OCI-LY3 (cell line): ENCODE measurements around the gene SPC24.
"Not testable (repeated sequence)": the region's sequence is repeated elsewhere in the genome, so short reads cannot be mapped to it uniquely, and the experiment has no call there.

Experiments
- H2AFZ ChIP-seq: fragments of 200-600, 300-600 bp; shearing (Covaris generic); 2 replicates; pipeline ENCODE4 v1.6.0; 2014; ENCODE audit warnings: antibody characterized with exemption, low read depth, low read length
- H3K27ac ChIP-seq: fragments of 200-600, 300-600 bp; sonication (generic); 2 replicates; pipeline ENCODE4 v1.5.1; 2014; ENCODE audit warnings: mild to moderate bottlenecking, low read length, moderate library complexity, mixed read lengths
- H3K27me3 ChIP-seq: fragments of 200-600, 300-600 bp; sonication (generic); 2 replicates; pipeline ENCODE4 v1.6.1; 2014; ENCODE audit warnings: low read depth, low read length, mixed read lengths
- H3K36me3 ChIP-seq: fragments of 200-600, 300-600 bp; sonication (generic); replicated peaks from 2 replicates; pipeline ENCODE3; 2014; ENCODE audit warnings: low read depth, low read length, mixed read lengths
- H3K4me1 ChIP-seq: fragments of 300-600, 200-600 bp; sonication (generic); 2 replicates; pipeline ENCODE4 v1.6.1; 2014; ENCODE audit warnings: low read length, mixed read lengths
- H3K4me2 ChIP-seq: fragments of 200-600, 300-600 bp; sonication (generic); 2 replicates; pipeline ENCODE4 v1.6.1; 2014; ENCODE audit warnings: low read length, mixed read lengths
- H3K4me3 ChIP-seq: fragments of 300-600, 200-600 bp; sonication (generic); 2 replicates; pipeline ENCODE4 v1.5.1; 2014; ENCODE audit warnings: antibody characterized with exemption, mild to moderate bottlenecking, low read length, moderate library complexity
- H3K79me2 ChIP-seq: fragments of 300-600, 200-600 bp; shearing (Covaris generic); 2 replicates; pipeline ENCODE4 v1.6.1; 2014; ENCODE audit warnings: mild to moderate bottlenecking, low read length, mixed read lengths
- H3K9ac ChIP-seq: fragments of 300-600, 200-600 bp; shearing (Covaris generic); 2 replicates; pipeline ENCODE4 v1.6.0; 2014; ENCODE audit warnings: mild to moderate bottlenecking, low read length, moderate library complexity
- H3K9me3 ChIP-seq: fragments of 200-600, 300-600 bp; shearing (Covaris generic); 2 replicates; pipeline ENCODE4 v1.6.1; 2014; ENCODE audit warnings: low read length, mixed read lengths; ENCODE audit not compliant: insufficient read depth
- H4K20me1 ChIP-seq: fragments of 200-600, 300-600 bp; sonication (generic); 2 replicates; pipeline ENCODE4 v1.6.1; 2016; ENCODE audit warnings: low read length, mixed read lengths; ENCODE audit not compliant: insufficient read depth
- CTCF ChIP-seq: fragments of 200-600, 300-600 bp; sonication (generic); IDR thresholded peaks from 2 replicates; pipeline ENCODE4 v1.5.1; 2014; ENCODE audit warnings: antibody characterized with exemption, low read length, low read depth
- EZH2phosphoT487 ChIP-seq: fragments of 200-600 bp; shearing (Covaris generic); IDR thresholded peaks from 2 replicates; pipeline ENCODE4 v1.6.1; 2018; ENCODE audit warnings: antibody characterized with exemption, mixed run types, low read depth

The SPC24 gene

GRCh38 chr19:11123114-11123513 is 32.5 kb downstream of the SPC24 start:
- Histone ChIP-seq H3K9me3 (no peaks in the 10 kb centered on the region), H2AFZ (no peak overlapping the region), H3K4me2 (no peak overlapping the region), H3K36me3 (no peaks in the 10 kb centered on the region), H3K4me1 (no peaks in the 10 kb centered on the region), H4K20me1 (no peaks in the 10 kb centered on the region), H3K27me3 (peaks cover 14% of the 10 kb centered on the region), H3K9ac (no peak overlapping the region), H3K27ac (no peak overlapping the region), H3K4me3 (no peak overlapping the region), H3K79me2 (no peaks in the 10 kb centered on the region)
- TF ChIP-seq EZH2phosphoT487, result no peak
- TF ChIP-seq CTCF, result no peak

GRCh38 chr19:11121963-11122362 is 33.6 kb downstream of the SPC24 start:
- not testable (repeated sequence) for H4K20me1 ChIP-seq

GRCh38 chr19:11116507-11116906 is 39.1 kb downstream of the SPC24 start:
- TF ChIP-seq EZH2phosphoT487 (no peak), CTCF (no peak)
- Histone ChIP-seq H3K36me3 (no peaks in the 10 kb centered on the region), H4K20me1 (no peaks in the 10 kb centered on the region)

More at GRCh38 chr19:11121963-11122362, 33.6 kb downstream of the SPC24 start:
- H3K9me3 ChIP-seq, H3K36me3 ChIP-seq, H3K4me3 ChIP-seq, H3K9ac ChIP-seq, H3K27ac ChIP-seq, H2AFZ ChIP-seq, H3K4me2 ChIP-seq, H3K27me3 ChIP-seq, H3K79me2 ChIP-seq, H3K4me1 ChIP-seq: not testable (repeated sequence)

GRCh38 chr19:11115895-11116446 is 39.6 kb downstream of the SPC24 start:
- H2AFZ ChIP-seq, result no peak overlapping the region
- no peak for TF ChIP-seq CTCF
- no peak for TF ChIP-seq EZH2phosphoT487
- no peaks in the 10 kb centered on the region for H3K9me3 ChIP-seq
- H3K79me2 ChIP-seq, result no peaks in the 10 kb centered on the region
- peaks cover 19% of the 10 kb centered on the region for H3K27me3 ChIP-seq
- no peak overlapping the region for H3K9ac ChIP-seq
- no peaks in the 10 kb centered on the region for H3K36me3 ChIP-seq
- H3K27ac ChIP-seq, result no peak overlapping the region
- no peak overlapping the region for H3K4me3 ChIP-seq
- H3K4me2 ChIP-seq, result no peak overlapping the region
- no peaks in the 10 kb centered on the region for H4K20me1 ChIP-seq
- H3K4me1 ChIP-seq, result no peaks in the 10 kb centered on the region

More at GRCh38 chr19:11116507-11116906, 39.1 kb downstream of the SPC24 start:
- Histone ChIP-seq H3K9me3 (no peaks in the 10 kb centered on the region), H3K27ac (no peak overlapping the region), H3K27me3 (peaks cover 15% of the 10 kb centered on the region), H3K4me2 (no peak overlapping the region), H3K4me1 (no peaks in the 10 kb centered on the region), H2AFZ (no peak overlapping the region), H3K9ac (no peak overlapping the region), H3K79me2 (no peaks in the 10 kb centered on the region), H3K4me3 (no peak overlapping the region)

GRCh38 chr19:11115042-11115441 is 40.5 kb downstream of the SPC24 start:
- Histone ChIP-seq H4K20me1 (no peaks in the 10 kb centered on the region), H3K36me3 (no peaks in the 10 kb centered on the region)
- TF ChIP-seq CTCF (no peak), EZH2phosphoT487 (no peak)

More at GRCh38 chr19:11115042-11115441, 40.5 kb downstream of the SPC24 start:
- Histone ChIP-seq H3K27ac (no peak overlapping the region), H3K79me2 (no peaks in the 10 kb centered on the region), H3K9me3 (no peaks in the 10 kb centered on the region), H3K27me3 (peaks cover 18% of the 10 kb centered on the region), H2AFZ (no peak overlapping the region), H3K4me3 (no peak overlapping the region), H3K9ac (no peak overlapping the region), H3K4me1 (no peaks in the 10 kb centered on the region), H3K4me2 (no peak overlapping the region)
